Coronary artery (tissue), 2 donors: ENCODE measurements around the gene SLX1A.
"Not testable (repeated sequence)": the region's sequence is repeated elsewhere in the genome, so short reads cannot be mapped to it uniquely, and the experiment has no call there.

Source experiments
- DNase-seq: peaks from one replicate; pipeline ENCODE4 v3.0.0-alpha.2; 2017; ENCODE audit warnings: low spot score
- H3K27ac ChIP-seq, 2 donors: fragments of 200-600 bp; sonication (generic); one replicate each; pipeline ENCODE4 v1.5.1; 2016 to 2019
- H3K4me3 ChIP-seq: fragments of 200-600 bp; sonication (generic); 2 replicates; pipeline ENCODE4 v1.5.1; 2016; ENCODE audit warnings: mild to moderate bottlenecking, moderate library complexity
- CTCF ChIP-seq: fragments of 200-600 bp; sonication (generic); IDR thresholded peaks from one replicate; pipeline ENCODE4 v1.5.1; 2019; ENCODE audit warnings: antibody characterized with exemption

SLX1A gene

DNA sequence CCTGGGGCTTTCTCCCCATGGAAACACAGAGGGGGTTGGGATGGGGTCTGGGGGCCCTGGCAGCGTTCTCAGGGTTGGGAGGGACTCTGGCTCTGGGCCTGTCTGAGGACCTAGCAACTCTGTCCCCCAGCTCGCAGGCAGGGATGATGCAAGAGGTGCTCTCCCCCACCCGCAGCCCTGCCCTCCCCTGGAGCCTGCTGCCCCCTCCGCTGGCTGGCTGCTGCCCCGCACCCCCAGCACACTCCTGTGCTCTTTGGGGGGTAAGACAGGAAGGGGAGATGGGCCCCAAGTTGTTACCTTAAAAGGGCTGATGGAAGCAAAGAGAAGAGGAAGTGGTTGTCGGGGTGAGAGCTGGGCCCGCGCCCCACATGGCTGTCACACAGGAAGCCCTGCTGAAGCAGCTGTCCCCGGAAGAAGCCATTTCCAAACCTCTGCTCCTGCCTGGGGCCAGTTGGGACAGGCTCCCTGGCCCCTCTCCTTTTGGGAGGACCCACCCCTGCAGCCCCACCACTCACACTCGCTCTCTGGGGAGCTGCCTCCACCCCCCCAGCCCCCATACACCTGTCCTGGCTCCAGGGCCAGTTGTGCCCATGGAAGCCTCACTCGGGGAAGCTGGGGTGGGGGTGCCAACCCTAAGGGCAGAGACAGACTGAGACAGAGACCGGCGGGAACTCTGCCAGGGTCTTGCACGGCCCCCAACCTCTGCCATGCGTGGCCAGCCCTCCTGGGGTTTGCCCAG, 7.8 kb upstream of the SLX1A start:
- Histone ChIP-seq H3K4me3 (peak overlapping the region; percentile 72), H3K27ac (peak overlapping the region in 1 of 2 donors; percentile 89)
- no peak for DNase-seq
- no peak for TF ChIP-seq CTCF

- DNase-seq: no peak
- TF ChIP-seq CTCF: no peak
- peak overlapping the region; percentile 72 for H3K4me3 ChIP-seq
- peak overlapping the region in 1 of 2 donors; percentile 89 for H3K27ac ChIP-seq
These were observed 7.3 kb upstream of the SLX1A start for GRCh38 chr16:30186444-30186781.

- peak overlapping the region in 1 of 2 donors; percentile 89 for H3K27ac ChIP-seq
- H3K4me3 ChIP-seq: peak overlapping the region; percentile 72
- no peak for TF ChIP-seq CTCF
- DNase-seq: peak; percentile 75
These were observed 6.7 kb upstream of the SLX1A start for GRCh38 chr16:30186782-30187555.

- Histone ChIP-seq H3K27ac (no peak overlapping the region), H3K4me3 (peak overlapping the region; percentile 72)
- DNase-seq: no peak
- no peak for TF ChIP-seq CTCF
These were observed 6.2 kb upstream of the SLX1A start for GRCh38 chr16:30187556-30187865.

- no peak for DNase-seq
- no peak for TF ChIP-seq CTCF
- Histone ChIP-seq H3K27ac (no peak overlapping the region), H3K4me3 (no peak overlapping the region)
These were observed 5.6 kb upstream of the SLX1A start for GRCh38 chr16:30187971-30188561.

GRCh38 chr16:30191158-30191557, 2.5 kb upstream of the SLX1A start:
- H3K27ac ChIP-seq, DNase-seq, H3K4me3 ChIP-seq: not testable (repeated sequence)

- DNase-seq, H3K4me3 ChIP-seq, H3K27ac ChIP-seq: not testable (repeated sequence)
These were observed 577 bp upstream of the SLX1A start for GRCh38 chr16:30193098-30193497.

DNA sequence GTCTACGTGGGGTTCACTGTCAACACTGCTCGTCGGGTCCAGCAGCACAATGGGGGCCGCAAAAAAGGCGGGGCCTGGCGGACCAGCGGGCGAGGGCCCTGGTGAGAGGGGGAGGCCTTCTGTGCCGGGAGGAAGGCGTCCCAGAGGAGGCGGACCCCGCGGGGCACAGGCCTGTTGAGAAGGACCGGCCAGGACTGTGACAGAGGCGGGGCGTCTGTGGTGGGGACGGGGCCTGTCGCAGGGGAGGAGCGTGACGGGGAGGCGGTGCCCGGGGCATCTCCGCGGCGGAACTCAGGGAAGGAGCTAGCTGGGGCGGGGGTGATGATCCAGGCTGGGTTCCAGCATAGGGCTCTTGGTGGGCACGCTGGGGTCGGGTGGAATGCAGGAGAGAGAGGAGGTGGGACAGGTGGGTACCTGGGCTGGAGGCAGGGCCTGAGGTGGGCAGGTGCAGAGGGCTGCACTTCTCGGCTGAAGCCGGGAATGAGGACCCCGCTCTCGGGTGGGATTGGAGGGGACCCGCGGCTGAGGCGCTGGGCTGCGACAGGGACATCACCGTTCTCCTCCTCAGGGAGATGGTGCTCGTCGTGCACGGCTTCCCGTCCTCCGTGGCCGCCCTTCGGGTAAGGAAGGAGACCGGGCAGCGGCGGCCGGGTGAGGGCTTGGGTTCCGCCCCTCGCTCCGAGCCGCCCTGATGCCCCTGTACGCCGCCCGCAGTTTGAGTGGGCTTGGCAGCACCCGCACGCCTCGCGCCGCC, 674 bp downstream of the SLX1A start:
- DNase-seq: not testable (repeated sequence)
- Histone ChIP-seq H3K4me3 (peak overlapping the region; percentile 72), H3K27ac (peak overlapping the region in 1 of 2 donors; percentile 75)

GRCh38 chr16:30197001-30197400, 3.3 kb downstream of the SLX1A start:
- not testable (repeated sequence) for H3K4me3 ChIP-seq, DNase-seq, H3K27ac ChIP-seq

GRCh38 chr16:30199049-30199448, 5.4 kb downstream of the SLX1A start, which contains the start of gene SULT1A3:
SULT1A3 (plus strand) TSS chr16:30199255; CDS start chr16:30200729, 1,474 bp downstream.
- not testable (repeated sequence) for H3K27ac ChIP-seq, DNase-seq, H3K4me3 ChIP-seq

- DNase-seq, H3K27ac ChIP-seq, H3K4me3 ChIP-seq: not testable (repeated sequence)
These were observed 6.1 kb downstream of the SLX1A start for GRCh38 chr16:30199608-30200343.
